ENCODE data around the gene CIC.

CIC gene

GRCh38 chr19:42268704-42269477, at the start of gene CIC:
TSS of gene CIC (plus strand) at chr19:42269252. CDS start at chr19:42271784, 2,532 bp downstream.
- DNase-seq = peak; percentile 99

GRCh38 chr19:42219812-42220750, 49.0 kb upstream of the CIC start, which contains the start of gene ZNF526:
TSS of gene ZNF526 (plus strand) at chr19:42220312. CDS start at chr19:42224404, 4,092 bp downstream.
- DNase-seq = peak; percentile 91

GRCh38 chr19:42220751-42221097, 48.3 kb upstream of the CIC start:
- DNase-seq = no peak

GRCh38 chr19:42224940-42225717, 43.9 kb upstream of the CIC start:
- DNase-seq = no peak

GRCh38 chr19:42225718-42226292, 43.2 kb upstream of the CIC start:
- DNase-seq = no peak

- no peak for DNase-seq
Observed at GRCh38 chr19:42226886-42227285, 42.2 kb upstream of the CIC start.

GRCh38 chr19:42228641-42229040, 40.4 kb upstream of the CIC start:
- DNase-seq = no peak

- no peak for DNase-seq
Observed at GRCh38 chr19:42229301-42229854, 39.7 kb upstream of the CIC start.

- DNase-seq = no peak
Observed at GRCh38 chr19:42229855-42230351, 39.1 kb upstream of the CIC start.

GRCh38 chr19:42230571-42230970, 38.5 kb upstream of the CIC start:
- no peak for DNase-seq

GRCh38 chr19:42232435-42232834, 36.6 kb upstream of the CIC start:
- no peak for DNase-seq

GRCh38 chr19:42233106-42233505, 35.9 kb upstream of the CIC start:
- DNase-seq = no peak

- DNase-seq = no peak
Observed at GRCh38 chr19:42233678-42234292, 35.3 kb upstream of the CIC start.

- DNase-seq = no peak
Observed at GRCh38 chr19:42234364-42234763, 34.7 kb upstream of the CIC start.

- no peak for DNase-seq
Observed at GRCh38 chr19:42235181-42235580, 33.9 kb upstream of the CIC start.

GRCh38 chr19:42239544-42240220, 29.4 kb upstream of the CIC start:
- DNase-seq = no peak

GRCh38 chr19:42241279-42241678, 27.8 kb upstream of the CIC start:
- DNase-seq = no peak

GRCh38 chr19:42242069-42242511, 27.0 kb upstream of the CIC start:
- DNase-seq = no peak

- DNase-seq = peak; percentile 99
Observed at GRCh38 chr19:42242512-42243409, 26.3 kb upstream of the CIC start, which contains the start of gene GSK3A. TSS of gene GSK3A (minus strand) at chr19:42242602. CDS start at chr19:42242465, 137 bp downstream.

Measured in NCI-H510A (cell line).